Coronary artery (tissue), 2 donors: ENCODE results near the gene PTPN14.

Source experiments
- DNase-seq: peaks from one replicate; pipeline ENCODE4 v3.0.0-alpha.2; 2017; ENCODE audit warnings: low spot score
- H3K27ac ChIP-seq, 2 donors: fragments of 200-600 bp; sonication (generic); one replicate each; pipeline ENCODE4 v1.5.1; 2016 to 2019
- H3K4me3 ChIP-seq: fragments of 200-600 bp; sonication (generic); 2 replicates; pipeline ENCODE4 v1.5.1; 2016; ENCODE audit warnings: mild to moderate bottlenecking, moderate library complexity
- TF ChIP-seq, protein P1 (sequence below): fragments of 200-600 bp; sonication (generic); IDR thresholded peaks from one replicate; pipeline ENCODE4 v1.5.1; 2019; ENCODE audit warnings: antibody characterized with exemption

The PTPN14 gene

GRCh38 chr1:214422137-214422671, 129.2 kb downstream of the PTPN14 start:
- TF ChIP-seq, protein P1, sequence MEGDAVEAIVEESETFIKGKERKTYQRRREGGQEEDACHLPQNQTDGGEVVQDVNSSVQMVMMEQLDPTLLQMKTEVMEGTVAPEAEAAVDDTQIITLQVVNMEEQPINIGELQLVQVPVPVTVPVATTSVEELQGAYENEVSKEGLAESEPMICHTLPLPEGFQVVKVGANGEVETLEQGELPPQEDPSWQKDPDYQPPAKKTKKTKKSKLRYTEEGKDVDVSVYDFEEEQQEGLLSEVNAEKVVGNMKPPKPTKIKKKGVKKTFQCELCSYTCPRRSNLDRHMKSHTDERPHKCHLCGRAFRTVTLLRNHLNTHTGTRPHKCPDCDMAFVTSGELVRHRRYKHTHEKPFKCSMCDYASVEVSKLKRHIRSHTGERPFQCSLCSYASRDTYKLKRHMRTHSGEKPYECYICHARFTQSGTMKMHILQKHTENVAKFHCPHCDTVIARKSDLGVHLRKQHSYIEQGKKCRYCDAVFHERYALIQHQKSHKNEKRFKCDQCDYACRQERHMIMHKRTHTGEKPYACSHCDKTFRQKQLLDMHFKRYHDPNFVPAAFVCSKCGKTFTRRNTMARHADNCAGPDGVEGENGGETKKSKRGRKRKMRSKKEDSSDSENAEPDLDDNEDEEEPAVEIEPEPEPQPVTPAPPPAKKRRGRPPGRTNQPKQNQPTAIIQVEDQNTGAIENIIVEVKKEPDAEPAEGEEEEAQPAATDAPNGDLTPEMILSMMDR, result no peak
- Histone ChIP-seq H3K27ac (no peak overlapping the region), H3K4me3 (no peak overlapping the region)
- no peak for DNase-seq

DNA sequence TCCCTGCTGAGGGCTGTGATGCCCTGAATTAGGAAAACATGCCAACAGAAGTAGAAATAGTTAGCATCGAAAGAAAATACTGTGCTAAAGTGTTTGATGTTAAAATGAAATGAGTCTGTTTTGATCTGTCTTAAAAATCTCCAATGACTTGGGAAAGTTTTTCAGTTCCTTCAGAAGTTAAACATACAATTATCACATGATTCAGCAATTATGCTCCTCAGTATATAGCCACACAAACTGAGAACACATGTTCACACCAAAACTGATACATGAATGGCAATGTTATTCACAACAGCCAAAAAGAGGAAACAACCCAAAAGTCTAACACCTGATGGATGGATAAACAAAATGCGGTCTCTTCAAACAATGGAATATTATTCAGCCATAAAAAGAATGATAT, 130.6 kb downstream of the PTPN14 start:
- H3K27ac ChIP-seq, result no peak overlapping the region
- H3K4me3 ChIP-seq, result no peak overlapping the region
- TF ChIP-seq, protein P1, result no peak
- no peak for DNase-seq

DNA sequence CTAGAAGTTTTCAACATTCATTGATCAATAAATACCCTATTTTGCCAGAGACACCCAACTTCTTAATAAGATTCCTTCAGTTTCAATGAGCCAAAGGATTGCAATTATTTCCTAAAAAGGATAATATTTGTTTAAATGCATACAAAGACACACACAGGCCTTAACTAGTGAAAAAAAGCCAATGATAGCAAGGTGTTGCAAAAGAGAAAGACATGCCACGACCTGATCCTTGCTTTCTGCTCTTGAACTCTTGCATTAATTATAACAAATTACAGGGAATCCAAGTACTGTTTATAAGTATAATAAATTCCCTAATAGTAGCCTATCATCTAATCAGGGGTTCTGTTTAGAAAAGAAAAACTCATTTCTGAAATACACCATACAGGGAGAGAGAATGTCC, 131.1 kb downstream of the PTPN14 start:
- no peak for DNase-seq
- H3K4me3 ChIP-seq, result no peak overlapping the region
- no peak overlapping the region for H3K27ac ChIP-seq
- TF ChIP-seq, protein P1, result no peak

- H3K4me3 ChIP-seq, result no peak overlapping the region
- DNase-seq, result no peak
- TF ChIP-seq, protein P1, result no peak
- peak overlapping the region in 1 of 2 donors; percentile 53 for H3K27ac ChIP-seq
Measured at GRCh38 chr1:214419650-214420049, 131.8 kb downstream of the PTPN14 start.

DNA sequence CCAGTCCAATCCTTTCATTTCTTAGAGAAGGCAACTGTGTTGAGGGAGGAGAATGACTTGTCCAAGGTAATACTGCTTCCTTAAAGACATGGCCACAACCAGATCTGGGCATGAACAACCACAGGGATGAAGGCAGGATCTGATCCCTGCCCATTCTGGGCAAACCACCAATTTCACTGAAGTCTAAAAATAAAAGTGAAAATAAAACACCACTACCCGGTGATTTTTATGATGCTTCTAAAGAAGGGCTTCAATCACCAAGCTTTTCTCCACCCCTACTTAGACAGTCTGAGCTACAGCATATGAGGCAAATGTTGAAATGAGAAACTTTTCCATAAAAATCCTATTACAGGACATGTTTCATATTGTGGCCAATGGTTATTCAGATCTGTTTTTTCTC, 133.0 kb downstream of the PTPN14 start:
- peak overlapping the region; percentile 78 to 91 for H3K27ac ChIP-seq
- TF ChIP-seq, protein P1, result no peak
- H3K4me3 ChIP-seq, result peak overlapping the region; percentile 10
- DNase-seq, result no peak

DNA sequence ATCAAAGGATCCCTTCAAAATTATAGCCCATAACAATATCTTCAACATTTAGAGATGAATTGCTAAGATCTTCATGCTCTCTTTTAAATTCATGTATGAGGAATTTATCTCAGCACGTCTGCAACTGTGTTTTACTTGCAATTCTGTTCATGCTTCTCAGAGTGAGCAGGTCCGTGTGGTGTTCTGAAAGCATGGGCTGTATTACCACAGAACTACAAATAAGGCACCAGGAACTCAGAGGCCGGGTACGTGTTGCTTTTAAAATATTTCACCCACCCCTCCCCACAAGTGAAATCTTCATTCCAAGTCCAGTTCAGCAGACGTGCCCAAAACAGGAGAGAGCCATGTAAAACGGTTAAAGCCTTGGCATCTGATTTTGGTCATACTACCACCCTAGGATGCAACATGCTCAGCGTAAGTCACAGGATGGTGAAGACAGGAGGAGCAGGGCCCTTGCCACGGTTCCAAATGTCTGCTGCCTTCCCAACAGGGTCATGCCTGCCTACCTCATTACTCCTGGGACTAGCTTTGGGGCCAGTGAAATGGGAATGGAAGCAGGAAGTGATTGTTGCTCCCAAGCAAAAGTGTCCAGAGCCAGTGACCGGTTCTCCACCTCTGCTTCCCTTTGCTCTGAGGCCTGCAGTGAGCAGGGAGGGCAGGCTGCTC, 133.7 kb downstream of the PTPN14 start:
- H3K4me3 ChIP-seq, result peak overlapping the region; percentile 10
- H3K27ac ChIP-seq, result peak overlapping the region; percentile 78 to 91
- peak; percentile 75 for DNase-seq
- TF ChIP-seq, protein P1, result no peak

DNA sequence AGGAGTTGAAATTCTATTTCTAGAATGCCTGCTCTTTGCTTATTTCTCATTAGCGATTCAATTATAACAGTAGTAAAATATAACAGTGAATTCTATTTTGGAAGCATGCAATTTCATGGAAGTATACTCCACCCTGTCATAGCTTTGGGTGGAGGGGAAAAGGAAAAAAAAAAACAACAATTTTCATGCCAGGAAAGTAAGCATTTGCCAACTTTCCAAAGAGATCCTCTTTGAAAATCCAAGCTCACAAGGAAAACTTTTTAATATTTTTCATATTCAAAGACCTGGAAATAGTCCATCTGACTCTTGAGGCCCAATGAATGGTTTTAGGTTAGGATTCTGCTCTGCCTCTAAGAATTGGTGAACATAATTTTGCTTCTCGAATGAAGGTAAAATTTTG, 134.5 kb downstream of the PTPN14 start:
- TF ChIP-seq, protein P1, result no peak
- DNase-seq, result no peak
- Histone ChIP-seq H3K27ac (peak overlapping the region; percentile 78), H3K4me3 (no peak overlapping the region)
